ENCODE results near the gene SGO1.
"Not testable (repeated sequence)": the region's sequence is repeated elsewhere in the genome, so short reads cannot be mapped to it uniquely, and the experiment has no call there.

The SGO1 gene

GRCh38 chr3:20185679-20186599 lies at the start of gene SGO1:
SGO1 (minus strand) TSS chr3:20186206; CDS start chr3:20184027, 2,179 bp downstream.
- DNase-seq (ENCODE audit: low read depth, low spot score): peak; percentile 97

DNA sequence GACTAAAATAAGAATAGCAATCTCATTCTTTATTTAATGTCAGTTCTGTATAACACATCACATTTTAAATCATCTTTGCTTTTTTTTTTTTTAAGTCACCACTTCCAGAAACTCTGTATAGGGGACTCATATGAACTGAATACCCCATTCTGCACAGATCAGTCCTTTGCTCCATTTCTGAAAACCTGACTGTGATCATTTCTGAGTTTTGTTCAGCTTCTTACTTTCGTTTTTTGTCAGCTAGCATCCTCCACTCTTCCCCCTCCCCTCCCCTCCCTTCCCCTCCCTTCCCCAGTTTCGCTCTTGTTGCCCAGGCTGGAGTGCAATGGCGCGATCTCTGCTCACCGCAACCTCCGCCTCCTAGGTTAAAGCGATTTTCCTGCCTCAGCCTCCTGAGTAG lies 49.8 kb upstream of the SGO1 start:
- DNase-seq (ENCODE audit: low read depth, low spot score): no peak

- DNase-seq (ENCODE audit: low read depth, low spot score): no peak
Observed at GRCh38 chr3:20232906-20233780, 47.1 kb upstream of the SGO1 start.

- DNase-seq (ENCODE audit: low read depth, low spot score): no peak
Observed at GRCh38 chr3:20230954-20231353, 44.9 kb upstream of the SGO1 start.

- peak; percentile 7 for DNase-seq (ENCODE audit: low read depth, low spot score)
Observed at GRCh38 chr3:20225769-20226168, 39.8 kb upstream of the SGO1 start.

DNA sequence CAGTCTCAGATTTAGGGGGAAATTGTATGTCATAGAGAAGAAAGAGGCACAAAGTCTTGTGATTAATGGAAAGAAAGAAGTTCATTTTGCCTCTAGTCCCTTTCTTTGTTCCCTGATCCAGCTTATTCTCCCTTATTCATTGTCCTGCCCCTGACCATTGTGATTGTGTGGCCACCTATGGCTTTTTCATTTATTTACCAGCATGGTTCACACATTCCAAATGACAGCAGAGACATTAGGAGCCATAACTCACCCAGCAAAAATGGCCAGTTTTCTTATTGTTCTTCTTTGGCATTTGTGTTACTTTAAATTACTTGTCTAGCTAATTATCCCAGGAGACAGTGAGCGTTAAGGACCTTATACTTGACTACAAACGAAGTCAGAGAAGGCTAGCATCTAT lies 36.3 kb upstream of the SGO1 start:
- no peak for DNase-seq (ENCODE audit: low read depth, low spot score)

- no peak for DNase-seq (ENCODE audit: low read depth, low spot score)
Observed at GRCh38 chr3:20218215-20218614, 32.2 kb upstream of the SGO1 start.

GRCh38 chr3:20215636-20216035 lies 29.6 kb upstream of the SGO1 start:
- no peak for DNase-seq (ENCODE audit: low read depth, low spot score)

- DNase-seq (ENCODE audit: low read depth, low spot score): not testable (repeated sequence)
Observed at GRCh38 chr3:20213491-20213890, 27.5 kb upstream of the SGO1 start.

DNA sequence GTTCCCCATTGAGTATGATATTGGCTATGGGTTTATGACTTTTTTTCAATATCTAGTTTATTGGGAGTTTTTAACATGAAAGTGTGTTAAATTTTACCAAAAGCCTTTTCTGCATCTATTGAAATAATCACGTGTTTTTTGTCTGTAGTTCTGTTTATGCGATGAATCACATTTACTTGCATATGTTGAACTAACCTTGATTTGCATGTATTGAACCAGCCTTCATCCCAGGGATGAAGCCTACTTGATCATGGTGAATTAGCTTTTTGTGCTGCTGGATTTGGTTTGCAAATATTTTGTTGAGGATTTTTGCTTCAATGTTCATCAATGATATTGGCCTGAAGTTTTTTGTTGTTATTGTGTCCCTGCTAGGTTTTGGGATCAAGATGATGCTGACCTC lies 21.9 kb upstream of the SGO1 start:
- DNase-seq (ENCODE audit: low read depth, low spot score): not testable (repeated sequence)

DNA sequence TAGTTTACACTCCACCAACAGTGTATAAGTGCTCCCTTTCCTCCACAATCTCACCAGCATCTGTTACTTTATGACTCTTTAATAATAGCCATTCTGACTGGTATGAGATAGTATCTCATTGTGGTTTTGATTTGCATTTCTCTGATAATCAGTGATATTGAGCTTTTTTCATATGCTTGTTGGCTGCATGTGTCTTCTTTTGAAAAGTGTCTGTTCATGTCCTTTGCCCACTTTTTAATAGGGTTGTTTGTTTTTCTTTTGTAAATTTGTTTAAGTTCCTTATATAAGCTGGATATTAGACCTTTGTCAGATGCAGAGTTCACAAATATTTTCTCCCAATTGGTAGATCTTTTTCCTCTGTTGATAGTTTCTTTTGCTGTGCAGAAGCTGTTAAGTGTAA lies 19.9 kb upstream of the SGO1 start:
- not testable (repeated sequence) for DNase-seq (ENCODE audit: low read depth, low spot score)

DNA sequence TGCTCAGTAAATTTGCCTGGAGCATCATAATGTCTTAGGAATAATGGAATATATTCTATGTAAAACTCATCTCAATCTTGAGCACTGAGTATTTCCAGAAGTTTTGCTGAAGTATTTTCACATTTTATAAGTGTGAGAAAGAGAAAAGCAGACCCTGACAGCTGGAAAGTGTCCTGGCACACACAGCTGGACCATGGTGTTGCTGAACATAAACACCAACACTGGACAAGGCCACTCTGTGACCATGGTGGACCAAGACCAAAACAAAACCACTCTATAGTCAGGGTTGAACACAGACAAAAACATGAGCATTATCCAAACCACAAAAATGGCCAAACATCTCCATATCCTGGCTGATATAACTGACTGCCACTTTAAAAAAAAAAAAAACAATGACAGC lies 15.1 kb upstream of the SGO1 start:
- no peak for DNase-seq (ENCODE audit: low read depth, low spot score)

DNA sequence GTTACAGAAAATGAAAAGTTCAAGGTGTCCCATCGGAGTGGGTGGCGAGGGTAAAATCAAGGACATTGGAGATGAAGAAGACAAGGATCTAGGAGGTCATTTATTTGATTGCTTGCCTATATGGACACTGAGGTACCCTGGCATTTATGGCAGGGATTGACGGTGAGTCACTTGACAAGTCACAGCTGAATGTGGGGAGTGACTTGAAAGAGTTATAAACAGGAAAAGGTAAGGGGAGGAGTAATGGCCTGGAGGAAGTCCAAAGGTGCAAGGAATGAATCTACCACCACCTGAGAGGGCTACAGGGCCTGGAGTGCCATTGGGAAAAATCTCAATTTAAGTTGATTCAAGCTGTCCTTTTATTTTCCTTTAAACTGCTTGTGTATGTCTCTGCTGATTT lies 11.8 kb upstream of the SGO1 start:
- no peak for DNase-seq (ENCODE audit: low read depth, low spot score)

DNA sequence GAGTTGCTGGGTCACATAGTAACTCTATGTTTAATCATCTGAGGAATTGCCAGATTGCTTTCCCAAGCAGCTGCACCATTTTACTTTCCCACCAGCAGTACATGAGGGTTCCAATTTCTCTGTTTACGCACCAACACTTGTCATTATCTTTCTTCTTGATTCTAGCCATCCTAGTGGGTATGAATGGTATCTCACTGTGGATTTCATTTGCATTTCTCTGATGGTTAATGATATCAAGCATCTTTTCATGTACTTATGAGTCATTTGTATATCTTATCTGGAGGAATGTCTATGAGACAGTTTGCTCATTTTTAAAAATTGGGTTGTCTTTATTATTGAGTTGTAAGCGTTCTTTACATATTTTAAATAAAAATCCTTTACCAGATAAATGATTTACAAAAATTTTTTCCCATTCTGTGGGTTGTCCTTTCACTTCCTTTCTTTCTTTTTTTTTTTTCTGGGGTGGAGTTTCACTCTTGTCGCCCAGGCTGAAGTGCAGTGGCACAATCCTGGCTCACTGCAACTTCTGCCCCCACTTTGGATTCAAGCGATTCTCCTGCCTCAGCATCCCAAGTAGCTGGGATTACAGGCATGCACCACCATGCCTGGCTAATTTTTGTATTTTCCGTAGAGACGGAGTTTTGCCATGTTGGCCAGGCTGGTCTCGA lies 8.9 kb upstream of the SGO1 start:
- DNase-seq (ENCODE audit: low read depth, low spot score): no peak

GRCh38 chr3:20190991-20191390 lies 5.0 kb upstream of the SGO1 start:
- no peak for DNase-seq (ENCODE audit: low read depth, low spot score)

- DNase-seq (ENCODE audit: low read depth, low spot score): no peak
Observed at GRCh38 chr3:20186600-20187004, 596 bp upstream of the SGO1 start.

- no peak for DNase-seq (ENCODE audit: low read depth, low spot score)
Observed at GRCh38 chr3:20185331-20185678, 701 bp downstream of the SGO1 start.

GRCh38 chr3:20182206-20182605 lies 3.8 kb downstream of the SGO1 start:
- DNase-seq (ENCODE audit: low read depth, low spot score): no peak

- no peak for DNase-seq (ENCODE audit: low read depth, low spot score)
Observed at GRCh38 chr3:20181276-20181675, 4.7 kb downstream of the SGO1 start.

DNA sequence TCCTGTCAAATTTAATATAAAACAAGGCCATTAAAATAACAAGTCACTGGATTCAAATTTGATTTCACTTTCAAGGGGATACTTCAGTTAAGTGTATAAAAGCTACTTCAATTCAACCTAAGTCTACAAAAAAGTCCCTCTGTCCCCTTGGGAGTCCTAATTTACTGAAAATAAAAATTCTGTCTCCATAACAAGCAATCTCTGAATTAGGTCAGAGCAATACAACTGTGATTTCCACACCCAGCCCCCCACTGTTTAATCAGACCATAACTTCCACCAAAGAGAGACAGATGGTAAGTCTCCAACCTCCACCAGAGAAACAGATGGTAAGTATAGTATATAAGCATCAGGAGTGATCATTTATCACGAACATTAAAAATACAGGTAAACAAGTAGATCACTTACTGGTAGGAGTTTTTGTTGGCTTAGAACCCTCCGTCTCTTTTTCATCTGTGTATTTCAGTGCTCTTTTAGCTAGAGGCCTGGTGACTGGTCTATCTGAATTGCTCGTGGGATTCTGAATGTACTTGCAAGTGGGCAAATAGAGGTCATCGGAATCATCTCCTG lies 12.1 kb downstream of the SGO1 start:
- DNase-seq (ENCODE audit: low read depth, low spot score): no peak

GRCh38 chr3:20161714-20162113 lies 24.3 kb downstream of the SGO1 start:
- no peak for DNase-seq (ENCODE audit: low read depth, low spot score)

DNA sequence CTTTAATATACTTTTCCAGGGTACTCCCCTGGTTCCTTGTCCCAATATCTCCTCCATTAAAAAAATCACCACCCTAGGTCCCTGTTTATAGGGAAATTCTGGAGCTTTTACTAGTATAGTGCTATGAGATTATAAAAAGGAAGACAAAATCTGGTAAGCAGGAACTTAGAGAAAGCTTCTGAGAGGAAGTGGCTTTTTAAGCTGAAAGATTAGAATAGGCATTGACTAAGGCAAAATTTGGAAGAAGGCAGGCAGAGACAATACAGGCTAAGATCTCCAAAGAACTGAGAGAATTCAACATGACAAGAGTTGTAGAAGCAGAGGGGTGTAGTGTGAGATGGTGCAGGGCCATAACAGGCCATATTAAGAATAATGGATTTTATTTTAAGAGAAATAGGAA lies 25.8 kb downstream of the SGO1 start:
- no peak for DNase-seq (ENCODE audit: low read depth, low spot score)
